AG09319 (cell line): Measurements from ENCODE around the gene LRRC47.

Experiments
- DNase-seq: peaks from one replicate; pipeline ENCODE4 v3.0.0-alpha.2; 2010; ENCODE audit warnings: low read depth; ENCODE audit errors: extremely low read depth
- TF ChIP-seq, protein P1 (sequence below): IDR thresholded peaks from 2 replicates; pipeline ENCODE4 v1.5.1; 2011; ENCODE audit warnings: low read depth, mild to moderate bottlenecking, inconsistent platforms, low read length, moderate library complexity

LRRC47 gene

DNA sequence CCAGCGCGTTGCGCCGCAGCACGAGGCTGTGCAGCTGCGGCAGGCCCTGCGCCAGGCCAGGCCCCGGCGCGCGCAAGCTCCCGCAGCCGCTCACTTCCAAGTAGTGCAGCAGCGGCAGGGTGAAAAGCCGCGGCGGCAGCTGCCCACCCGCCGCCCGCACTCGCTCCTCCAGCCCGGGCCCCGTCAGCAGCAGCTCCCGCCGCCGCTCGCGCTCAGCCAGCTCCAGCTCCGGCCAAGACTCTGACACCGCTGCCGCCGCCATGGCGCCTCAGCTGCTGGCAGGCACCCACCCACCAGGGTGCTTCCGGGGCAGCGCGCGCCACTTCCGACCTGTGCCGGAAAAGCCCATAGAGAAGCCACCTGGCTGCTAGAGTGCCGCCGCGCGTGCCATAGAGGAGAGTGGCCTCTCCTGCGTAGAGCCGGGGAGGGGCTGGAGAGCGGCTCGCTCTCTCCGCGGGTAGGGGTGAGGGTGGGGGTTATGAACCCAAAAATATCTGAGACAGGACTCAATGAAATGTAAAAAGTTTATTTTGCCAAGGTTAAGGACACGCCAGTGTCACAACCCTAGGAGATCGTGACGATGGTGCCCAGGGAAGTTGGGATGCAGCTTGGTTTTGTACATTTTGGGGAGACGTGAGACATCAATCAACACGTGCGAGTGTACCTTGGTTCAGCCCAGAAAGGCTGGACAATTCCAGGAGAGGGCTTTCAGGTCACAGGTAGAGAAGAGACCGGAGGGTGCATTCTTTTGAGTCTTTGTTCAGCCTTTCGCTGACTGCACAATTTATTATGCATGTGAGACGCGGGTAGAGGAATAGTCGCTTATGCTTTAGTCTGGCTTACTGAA, at the start of gene LRRC47:
Gene LRRC47 (minus strand): TSS at position 284 of the 847 bp plus-strand sequence. CDS start 22 bp downstream, at position 262.
- TF ChIP-seq, protein P1, sequence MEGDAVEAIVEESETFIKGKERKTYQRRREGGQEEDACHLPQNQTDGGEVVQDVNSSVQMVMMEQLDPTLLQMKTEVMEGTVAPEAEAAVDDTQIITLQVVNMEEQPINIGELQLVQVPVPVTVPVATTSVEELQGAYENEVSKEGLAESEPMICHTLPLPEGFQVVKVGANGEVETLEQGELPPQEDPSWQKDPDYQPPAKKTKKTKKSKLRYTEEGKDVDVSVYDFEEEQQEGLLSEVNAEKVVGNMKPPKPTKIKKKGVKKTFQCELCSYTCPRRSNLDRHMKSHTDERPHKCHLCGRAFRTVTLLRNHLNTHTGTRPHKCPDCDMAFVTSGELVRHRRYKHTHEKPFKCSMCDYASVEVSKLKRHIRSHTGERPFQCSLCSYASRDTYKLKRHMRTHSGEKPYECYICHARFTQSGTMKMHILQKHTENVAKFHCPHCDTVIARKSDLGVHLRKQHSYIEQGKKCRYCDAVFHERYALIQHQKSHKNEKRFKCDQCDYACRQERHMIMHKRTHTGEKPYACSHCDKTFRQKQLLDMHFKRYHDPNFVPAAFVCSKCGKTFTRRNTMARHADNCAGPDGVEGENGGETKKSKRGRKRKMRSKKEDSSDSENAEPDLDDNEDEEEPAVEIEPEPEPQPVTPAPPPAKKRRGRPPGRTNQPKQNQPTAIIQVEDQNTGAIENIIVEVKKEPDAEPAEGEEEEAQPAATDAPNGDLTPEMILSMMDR, result no peak
- DNase-seq, result peak; percentile 64

GRCh38 chr1:3842912-3843311, 46.6 kb upstream of the LRRC47 start:
- DNase-seq, result no peak
- TF ChIP-seq, protein P1, result no peak

- TF ChIP-seq, protein P1, result no peak
- DNase-seq, result no peak
These were observed 45.2 kb upstream of the LRRC47 start for GRCh38 chr1:3841491-3841890.

DNA sequence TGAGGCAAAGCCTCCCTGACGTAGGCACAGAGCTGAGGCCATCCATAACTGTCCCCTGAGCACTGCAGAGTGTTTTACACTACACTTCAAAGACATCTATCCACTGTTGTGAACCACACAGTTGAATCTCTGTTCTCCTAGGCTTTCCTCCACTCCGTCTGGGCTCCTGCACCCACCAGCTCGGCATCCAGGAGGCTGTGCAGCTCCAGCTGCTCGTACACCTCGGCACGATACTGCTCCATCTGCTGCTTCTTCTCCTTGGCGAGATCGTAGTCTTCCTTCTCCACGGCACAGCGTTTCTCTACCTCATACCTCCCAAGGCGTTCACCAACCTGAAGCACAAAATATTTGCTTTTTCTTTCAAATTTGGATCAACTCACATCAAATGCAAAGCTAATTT, 42.5 kb upstream of the LRRC47 start:
- TF ChIP-seq, protein P1, result no peak
- no peak for DNase-seq

- DNase-seq, result no peak
These were observed 41.4 kb upstream of the LRRC47 start for GRCh38 chr1:3837685-3838084.

DNA sequence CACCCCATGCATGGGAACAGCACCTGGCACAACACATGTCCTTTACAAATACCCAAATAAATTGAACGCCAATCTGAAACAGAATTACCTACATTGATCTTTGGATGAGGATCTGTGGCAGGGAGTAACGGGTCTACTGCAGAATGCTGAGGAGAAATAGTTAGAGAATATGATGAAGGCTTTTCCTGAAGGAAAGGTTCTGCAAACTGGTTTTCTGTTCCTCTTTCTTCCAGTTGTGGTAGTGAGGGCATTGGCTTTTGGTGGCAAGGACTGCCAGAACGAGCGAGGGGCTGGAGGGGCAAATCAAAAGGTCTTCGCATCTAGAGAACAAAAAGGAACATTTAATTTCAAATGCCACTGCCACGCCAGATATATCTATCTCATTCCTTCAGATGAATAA, 40.9 kb upstream of the LRRC47 start:
- DNase-seq, result no peak
- TF ChIP-seq, protein P1, result no peak

More at GRCh38 chr1:3837685-3838084, 41.4 kb upstream of the LRRC47 start:
- TF ChIP-seq, protein P1, result no peak

DNA sequence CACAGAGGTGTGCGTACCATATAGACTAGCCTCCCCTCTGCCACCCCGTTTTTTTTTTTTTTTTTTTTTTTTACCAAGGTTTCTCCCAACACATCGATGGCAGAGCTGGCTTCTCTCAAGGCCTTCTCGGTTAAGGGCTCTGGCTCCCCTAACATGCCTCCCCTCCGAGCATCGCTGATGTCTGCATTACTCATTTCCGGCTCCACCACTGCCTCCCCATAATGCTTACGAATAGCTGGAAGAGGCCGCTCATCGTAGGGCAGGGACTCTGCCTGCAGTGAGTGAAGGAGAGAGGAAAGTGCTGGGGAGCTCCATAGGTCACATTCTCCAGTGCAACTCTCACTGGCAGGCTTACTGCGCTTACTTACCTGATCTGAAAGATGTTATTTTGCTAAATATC, 40.1 kb upstream of the LRRC47 start:
- no peak for DNase-seq
- TF ChIP-seq, protein P1, result no peak
